Endodermal cell (in vitro differentiated cells): ENCODE measurements around the gene BNC2. TPM values are rescaled to one million over a fixed set of nuclear protein-coding genes. Genes with fewer than 3 reads are reported as not detected.

Experiments used
- DNase-seq: peaks from one replicate; pipeline ENCODE4 v3.0.0-alpha.2; 2017
- H3K27ac ChIP-seq: 2 replicates; pipeline ENCODE4 v1.5.1; 2013; ENCODE audit warnings: mild to moderate bottlenecking, low read depth, low read length, moderate library complexity
- H3K27me3 ChIP-seq: 2 replicates; pipeline ENCODE4 v1.6.1; 2013; ENCODE audit warnings: mild to moderate bottlenecking, low read length, moderate library complexity; ENCODE audit not compliant: insufficient read depth, control insufficient read depth, poor library complexity, severe bottlenecking
- H3K36me3 ChIP-seq: 2 replicates; pipeline ENCODE4 v1.7.0; 2013; ENCODE audit warnings: mild to moderate bottlenecking, low read length, moderate library complexity; ENCODE audit not compliant: control insufficient read depth, insufficient read depth
- H3K4me1 ChIP-seq: one replicate; pipeline ENCODE4 v1.7.0; 2013; ENCODE audit warnings: low read length; ENCODE audit not compliant: control insufficient read depth, insufficient read depth
- H3K4me3 ChIP-seq: 2 replicates; pipeline ENCODE4 v1.5.1; 2013; ENCODE audit warnings: mild to moderate bottlenecking, low read length, moderate library complexity
- H3K9ac ChIP-seq: 2 replicates; pipeline ENCODE4 v1.6.1; 2013; ENCODE audit warnings: mild to moderate bottlenecking, low read length, moderate library complexity; ENCODE audit not compliant: poor library complexity, severe bottlenecking; ENCODE audit errors: extremely low read depth
- H3K9me3 ChIP-seq: 2 replicates; pipeline ENCODE4 v1.6.1; 2013; ENCODE audit warnings: mild to moderate bottlenecking, low read length, moderate library complexity; ENCODE audit not compliant: control insufficient read depth
- H3K27ac Mint-ChIP-seq: 2 replicates; pipeline ENCODE4 v1.8.0; 2020; ENCODE audit warnings: mixed read lengths
- H3K27me3 Mint-ChIP-seq: 2 replicates; pipeline ENCODE4 v1.8.0; 2021; ENCODE audit warnings: mild to moderate bottlenecking, mixed read lengths; ENCODE audit not compliant: insufficient read depth
- H3K36me3 Mint-ChIP-seq: 2 replicates; pipeline ENCODE4 v1.8.0; 2020; ENCODE audit warnings: low read depth, mixed read lengths
- H3K4me1 Mint-ChIP-seq: 2 replicates; pipeline ENCODE4 v1.8.0; 2020; ENCODE audit warnings: mixed read lengths
- H3K4me3 Mint-ChIP-seq: 2 replicates; pipeline ENCODE4 v1.8.0; 2020; ENCODE audit warnings: mild to moderate bottlenecking, moderate library complexity, mixed read lengths
- H3K9me3 Mint-ChIP-seq: 2 replicates; pipeline ENCODE4 v1.8.0; 2020; ENCODE audit warnings: mild to moderate bottlenecking, mixed read lengths
- CTCF ChIP-seq: fragments of 200-600 bp; sonication (generic); conservative IDR thresholded peaks from 2 replicates; pipeline ENCODE4 v1.5.0; 2021; ENCODE audit warnings: antibody characterized with exemption, mild to moderate bottlenecking
- WGBS, 2 experiments: methylation state at CpG; one replicate each; pipeline versions ENCODE4 v1.1.5 to v1.1.7; 2013; ENCODE audit warnings: missing lambda C conversion rate in 2 of 2, mixed read lengths in 1 of 2; ENCODE audit not compliant: insufficient coverage in 1 of 2, insufficient read length in 1 of 2; 5-methylcytosine and 5-hydroxymethylcytosine counted together
- total RNA-seq, 2 donors: library from RNA; stranded (reverse); fragmentation: NEBNext Ultra II Directional in 1 of 2; extraction: Animal tissue kit (Norgen Biotek cat#: 25700) in 1 of 2; gene quantifications; 2 replicates in 1 of 2; 3 replicates in 1 of 2; pipeline ENCODE4 v1.2.1, GENCODE V29; 2021

Gene BNC2
- total RNA-seq, 2 donors from 2014 or later: 3.0 to 10.5 TPM

- no peaks in the 10 kb centered on the region for H3K4me1 ChIP-seq
- Mint-ChIP-seq H3K4me3 (no peak overlapping the region), H3K27me3 (no peaks in the 10 kb centered on the region), H3K36me3 (peaks cover 16% of the 10 kb centered on the region), H3K27ac (no peak overlapping the region), H3K4me1 (no peaks in the 10 kb centered on the region), H3K9me3 (peaks cover 22% of the 10 kb centered on the region)
- 94% methylated on average over 3 of the region's 3 CpGs for WGBS, 2 experiments
- DNase-seq: no peak
- no peaks in the 10 kb centered on the region for H3K36me3 ChIP-seq
- H3K9ac ChIP-seq: no peak overlapping the region
- H3K4me3 ChIP-seq: no peak overlapping the region
- no peak for TF ChIP-seq CTCF
- H3K27me3 ChIP-seq: no peaks in the 10 kb centered on the region
- H3K27ac ChIP-seq: no peak overlapping the region
- H3K9me3 ChIP-seq: no peaks in the 10 kb centered on the region
These were observed 395.2 kb downstream of the BNC2 start for GRCh38 chr9:16475257-16475656.

GRCh38 chr9:16469184-16469583, 401.3 kb downstream of the BNC2 start:
- no peaks in the 10 kb centered on the region for H3K27me3 Mint-ChIP-seq
- no peaks in the 10 kb centered on the region for H3K36me3 ChIP-seq
- no peak overlapping the region for H3K4me3 ChIP-seq
- H3K27me3 ChIP-seq: no peaks in the 10 kb centered on the region
- no peaks in the 10 kb centered on the region for H3K4me1 Mint-ChIP-seq
- no peaks in the 10 kb centered on the region for H3K9me3 ChIP-seq
- WGBS, 2 experiments: 86 to 89% methylated on average over 4 of the region's 4 CpGs
- no peak overlapping the region for H3K9ac ChIP-seq
- TF ChIP-seq CTCF: no peak
- H3K27ac ChIP-seq: no peak overlapping the region
- H3K36me3 Mint-ChIP-seq: peaks cover 12% of the 10 kb centered on the region
- peaks cover 28% of the 10 kb centered on the region for H3K9me3 Mint-ChIP-seq
- no peak for DNase-seq
- no peak overlapping the region for H3K4me3 Mint-ChIP-seq
- H3K4me1 ChIP-seq: no peaks in the 10 kb centered on the region
- H3K27ac Mint-ChIP-seq: no peak overlapping the region

- no peaks in the 10 kb centered on the region for H3K36me3 ChIP-seq
- no peak overlapping the region for H3K4me3 ChIP-seq
- no peak overlapping the region for H3K27ac ChIP-seq
- H3K9me3 ChIP-seq: no peaks in the 10 kb centered on the region
- 86 to 100% methylated on average over 1 to 2 of the region's 2 CpGs for WGBS, 2 experiments
- Mint-ChIP-seq H3K9me3 (no peaks in the 10 kb centered on the region), H3K27ac (no peak overlapping the region), H3K4me1 (peaks cover 19% of the 10 kb centered on the region), H3K36me3 (no peaks in the 10 kb centered on the region), H3K4me3 (no peak overlapping the region), H3K27me3 (no peaks in the 10 kb centered on the region)
- H3K9ac ChIP-seq: no peak overlapping the region
- TF ChIP-seq CTCF: no peak
- no peak for DNase-seq
- H3K27me3 ChIP-seq: no peaks in the 10 kb centered on the region
- H3K4me1 ChIP-seq: no peaks in the 10 kb centered on the region
These were observed 408.6 kb downstream of the BNC2 start for GRCh38 chr9:16461851-16462250.
